H1 (cell line): ENCODE results near the gene OR2V1. TPM values are rescaled to one million over a fixed set of nuclear protein-coding genes. Genes with fewer than 3 reads are reported as not detected.
A peak's percentile ranks its signal among the peaks of the same experiment; 100 is the strongest.
"Not testable (repeated sequence)": the region's sequence is repeated elsewhere in the genome, so short reads cannot be mapped to it uniquely, and the experiment has no call there.

Experiments
- CTCF ChIA-PET: fragments of 300-600 bp; sonication (Branson Sonifier 250); formaldehyde crosslinking; loops from one replicate; lab custom pipeline; 2021; ENCODE audit not compliant: partially characterized antibody; lab: Charles Lee
- POLR2A ChIA-PET: fragments of 300-600 bp; sonication (Branson Sonifier 250); formaldehyde crosslinking; loops from one replicate; lab custom pipeline; 2021; ENCODE audit warnings: inconsistent platforms; ENCODE audit not compliant: partially characterized antibody; lab: Charles Lee
- DNase-seq, 2 experiments: peaks; one replicate each; pipeline versions ENCODE4 v3.0.0 to v3.0.0-alpha.2; 2010 to 2022; ENCODE audit warnings: low spot score in 2 of 2, low read depth in 1 of 2, mixed read lengths in 1 of 2
- FAIRE-seq: peaks from 2 replicates; lab custom pipeline; 2011; peaks lifted over from hg19 to GRCh38; lab: Jason Lieb, UNC
- H2AFZ ChIP-seq: 2 replicates; pipeline ENCODE4 v1.8.1; 2012; ENCODE audit warnings: low read length, inconsistent platforms
- H2AK5ac ChIP-seq: 2 replicates; pipeline ENCODE4 v1.6.1; 2013; ENCODE audit warnings: low read depth, low read length
- H2BK120ac ChIP-seq: replicated peaks from 2 replicates; pipeline ENCODE3; 2013; ENCODE audit warnings: low read depth, low read length, inconsistent platforms
- H2BK12ac ChIP-seq: 2 replicates; pipeline ENCODE4 v1.6.1; 2013; ENCODE audit warnings: low read depth, low read length
- H2BK15ac ChIP-seq: 2 replicates; pipeline ENCODE4 v1.6.1; 2013; ENCODE audit warnings: low read length
- H2BK20ac ChIP-seq: 2 replicates; pipeline ENCODE4 v1.6.1; 2013; ENCODE audit warnings: low read length
- H2BK5ac ChIP-seq: 2 replicates; pipeline ENCODE4 v1.6.1; 2013; ENCODE audit warnings: low read depth, low read length
- H3K14ac ChIP-seq: 2 replicates; pipeline ENCODE4 v1.6.1; 2013; ENCODE audit warnings: inconsistent platforms; ENCODE audit not compliant: insufficient read length
- H3K18ac ChIP-seq: 2 replicates; pipeline ENCODE4 v1.6.1; 2013; ENCODE audit warnings: low read length; ENCODE audit errors: extremely low read depth
- H3K23ac ChIP-seq: 2 replicates; pipeline ENCODE4 v1.6.1; 2013; ENCODE audit warnings: inconsistent platforms; ENCODE audit not compliant: insufficient read length
- H3K23me2 ChIP-seq: 2 replicates; pipeline ENCODE4 v1.6.1; 2013; ENCODE audit warnings: low read depth, low read length
- H3K27ac ChIP-seq: 2 replicates; pipeline ENCODE4 v1.6.1; 2011; ENCODE audit warnings: low read depth, low read length, inconsistent platforms
- H3K27me3 ChIP-seq, 4 experiments: replicated peaks in 1 of 4; 1 replicate in 1 of 4; 2 replicates in 3 of 4; pipeline versions ENCODE4 v1.6.1 to v1.8.1; 2011 to 2013; ENCODE audit warnings: low read length in 3 of 4, mild to moderate bottlenecking in 3 of 4, inconsistent platforms in 2 of 4, mixed read lengths in 2 of 4, moderate library complexity in 1 of 4; ENCODE audit not compliant: control insufficient read depth in 3 of 4, insufficient read depth in 3 of 4; ENCODE audit errors: extremely low read depth in 1 of 4
- H3K36me3 ChIP-seq, 4 experiments: 2 replicates each; pipeline versions ENCODE4 v1.6.1 to v1.8.1; 2011 to 2013; ENCODE audit warnings: mild to moderate bottlenecking in 4 of 4, low read length in 3 of 4, moderate library complexity in 2 of 4, control low read depth in 1 of 4, inconsistent platforms in 1 of 4; ENCODE audit not compliant: insufficient read depth in 4 of 4, control insufficient read depth in 2 of 4
- H3K4ac ChIP-seq: replicated peaks from 2 replicates; pipeline ENCODE3; 2013; ENCODE audit warnings: low read length, low read depth, mixed read lengths, inconsistent platforms; ENCODE audit not compliant: insufficient read length
- H3K4me1 ChIP-seq, 4 experiments: replicated peaks in 1 of 4; 1 replicate in 1 of 4; 2 replicates in 3 of 4; pipeline versions ENCODE4 v1.6.1 to v1.8.1; 2011 to 2013; ENCODE audit warnings: low read length in 3 of 4, inconsistent platforms in 2 of 4, mixed read lengths in 1 of 4; ENCODE audit not compliant: insufficient read depth in 4 of 4, control insufficient read depth in 3 of 4
- H3K4me2 ChIP-seq, 2 experiments: 2 replicates each; pipeline versions ENCODE4 v1.6.1 to v1.8.1; 2011 to 2013; ENCODE audit warnings: low read depth in 2 of 2, low read length in 2 of 2, control low read depth in 1 of 2, inconsistent platforms in 1 of 2, mild to moderate bottlenecking in 1 of 2; ENCODE audit not compliant: insufficient read depth in 1 of 2
- H3K4me3 ChIP-seq, 4 experiments: fragments of 200-600, 300-600 bp in 1 of 4; sonication (generic), shearing (Covaris generic), sonication (Bioruptor Twin) in 1 of 4; 2 replicates each; pipeline versions ENCODE4 v1.5.1 to v1.8.1; 2011 to 2016; ENCODE audit warnings: low read length in 4 of 4, low read depth in 3 of 4, control low read depth in 2 of 4, inconsistent platforms in 2 of 4, mild to moderate bottlenecking in 2 of 4, mixed read lengths in 1 of 4, moderate library complexity in 1 of 4; ENCODE audit not compliant: insufficient read depth in 2 of 4; ENCODE audit errors: extremely low read depth in 1 of 4
- H3K56ac ChIP-seq: replicated peaks from 2 replicates; pipeline ENCODE3; 2013; ENCODE audit warnings: low read depth, mild to moderate bottlenecking, mixed read lengths, low read length, inconsistent platforms; ENCODE audit not compliant: insufficient read length
- H3K79me1 ChIP-seq: 2 replicates; pipeline ENCODE4 v1.6.1; 2013; ENCODE audit warnings: low read depth, low read length, control low read depth
- H3K79me2 ChIP-seq, 2 experiments: 2 replicates each; pipeline versions ENCODE4 v1.6.1 to v1.8.1; 2012 to 2013; ENCODE audit warnings: low read length in 2 of 2, mild to moderate bottlenecking in 2 of 2, inconsistent platforms in 1 of 2; ENCODE audit not compliant: insufficient read depth in 2 of 2, control insufficient read depth in 1 of 2
- H3K9ac ChIP-seq, 4 experiments: replicated peaks in 1 of 4; 1 replicate in 1 of 4; 2 replicates in 3 of 4; pipeline versions ENCODE4 v1.6.1 to v1.8.1; 2011 to 2013; ENCODE audit warnings: low read depth in 3 of 4, low read length in 3 of 4, control low read depth in 2 of 4, mild to moderate bottlenecking in 2 of 4, moderate library complexity in 2 of 4, inconsistent platforms in 1 of 4; ENCODE audit errors: extremely low read depth in 1 of 4
- H3K9me3 ChIP-seq, 2 experiments: 2 replicates each; pipeline versions ENCODE4 v1.6.1 to v1.8.1; 2012 to 2013; ENCODE audit warnings: mild to moderate bottlenecking in 2 of 2, moderate library complexity in 2 of 2, control low read depth in 1 of 2, inconsistent platforms in 1 of 2, low read depth in 1 of 2, low read length in 1 of 2, mixed read lengths in 1 of 2; ENCODE audit not compliant: insufficient read depth in 2 of 2
- H4K20me1 ChIP-seq, 2 experiments: replicated peaks in 1 of 2; 2 replicates each; pipeline versions ENCODE3 to v1.8.1; 2011 to 2013; ENCODE audit warnings: inconsistent platforms in 2 of 2, low read length in 2 of 2, mild to moderate bottlenecking in 1 of 2; ENCODE audit not compliant: insufficient read depth in 2 of 2, control insufficient read depth in 1 of 2
- H4K5ac ChIP-seq: 2 replicates; pipeline ENCODE4 v1.6.1; 2013; ENCODE audit warnings: low read length, low read depth, mixed read lengths, inconsistent platforms; ENCODE audit not compliant: insufficient read length
- H4K8ac ChIP-seq: 2 replicates; pipeline ENCODE4 v1.8.0; 2013; ENCODE audit warnings: mild to moderate bottlenecking, moderate library complexity, low read length, inconsistent platforms; ENCODE audit not compliant: insufficient read depth; ENCODE audit errors: extremely low read depth
- H4K91ac ChIP-seq: replicated peaks from 2 replicates; pipeline ENCODE3; 2013; ENCODE audit warnings: low read length, mixed read lengths, inconsistent platforms; ENCODE audit not compliant: insufficient read length
- WGBS, 2 experiments: shearing (Covaris generic) in 1 of 2; methylation state at CpG; one replicate each; pipeline versions ENCODE4 v1.1.6 to v1.1.7; 2013 to 2015; ENCODE audit warnings: low lambda C conversion rate in 2 of 2, mixed read lengths in 2 of 2, inconsistent platforms in 1 of 2, low coverage in 1 of 2, missing lambda C conversion rate in 1 of 2; ENCODE audit not compliant: insufficient replicate concordance in 2 of 2, insufficient coverage in 1 of 2, insufficient read length in 1 of 2; ENCODE audit errors: extremely low coverage in 1 of 2, missing lambda C conversion rate in 1 of 2; 5-methylcytosine and 5-hydroxymethylcytosine counted together
- polyA plus RNA-seq, 7 experiments: library from polyadenylated mRNA; depleted of rRNA in 3 of 7; stranded (reverse) in 5 of 7; unstranded in 2 of 7; fragments of >200 nt in 5 of 7; fragments of 200-250 nt in 2 of 7; gene quantifications; 1 replicate in 5 of 7; 2 replicates in 1 of 7; 4 replicates in 1 of 7; pipeline versions ENCODE4 v1.2.1 to v1.2.3, GENCODE V29; 2011 to 2013; ENCODE audit warnings: missing spikeins in 2 of 7, mixed read lengths in 2 of 7
- total RNA-seq: library from RNA; stranded (reverse); fragmentation: NEBNext Ultra II Directional; extraction: Animal tissue kit (Norgen Biotek cat#: 25700); gene quantifications from 2 replicates; pipeline ENCODE4 v1.2.1, GENCODE V29; 2021

The OR2V1 gene
- total and polyA plus RNA-seq, 2 of the 8 experiments (the other 6 are each of a cell fraction or from before 2014, with no cell fraction given): not detected

GRCh38 chr5:181101930-181102674 is 28.9 kb downstream of the OR2V1 start:
- H3K9me3 ChIP-seq, H3K79me1 ChIP-seq, POLR2A ChIA-PET, H2BK12ac ChIP-seq, H3K4me1 ChIP-seq, H2BK15ac ChIP-seq, H3K14ac ChIP-seq, H4K20me1 ChIP-seq, H4K5ac ChIP-seq, H3K18ac ChIP-seq, H3K23ac ChIP-seq, H2AK5ac ChIP-seq, H3K36me3 ChIP-seq, H3K4me3 ChIP-seq, H3K9ac ChIP-seq, H2BK5ac ChIP-seq, DNase-seq, H3K4me2 ChIP-seq, CTCF ChIA-PET, H2AFZ ChIP-seq, H3K4ac ChIP-seq, H4K8ac ChIP-seq, H2BK120ac ChIP-seq, H3K56ac ChIP-seq, H3K23me2 ChIP-seq, H3K27ac ChIP-seq, H3K79me2 ChIP-seq, H2BK20ac ChIP-seq, H4K91ac ChIP-seq: not testable (repeated sequence)
- peaks cover 18 to 35% (median 28%) of the 10 kb centered on the region in 4 experiments for H3K27me3 ChIP-seq
- FAIRE-seq: peak; percentile 100
- no CpG with 5 or more reads among the region's 30 CpGs for WGBS, 2 experiments
